OCI-LY7 (cell line): ENCODE results near the gene TK2. TPM values are rescaled to one million over a fixed set of nuclear protein-coding genes. Genes with fewer than 3 reads are reported as not detected.

Experiments used
- BruUV-seq: library from RNA; stranded (reverse); fragments of 400-500 nt; replicated peaks from 2 replicates; lab custom pipeline; 2021; lab: Mats Ljungman, UMichigan
- CTCF ChIA-PET: fragments of 300-600 bp; sonication (Branson Sonifier 250); formaldehyde crosslinking; loops from one replicate; lab custom pipeline; 2022; ENCODE audit warnings: antibody characterized with exemption; ENCODE audit not compliant: unreplicated experiment; lab: Charles Lee
- POLR2A ChIA-PET: fragments of 300-600 bp; sonication (Branson Sonifier 250); formaldehyde crosslinking; loops from one replicate; lab custom pipeline; 2022; ENCODE audit warnings: antibody characterized with exemption; lab: Charles Lee
- DNase-seq: peaks from one replicate; pipeline ENCODE4 v3.0.0-alpha.2; 2015; ENCODE audit warnings: low spot score
- H2AFZ ChIP-seq: fragments of 200-600 bp; sonication (generic), shearing (Covaris generic); 2 replicates; pipeline ENCODE4 v1.6.1; 2014; ENCODE audit warnings: mild to moderate bottlenecking, antibody characterized with exemption, low read length, moderate library complexity
- H3K27ac ChIP-seq: fragments of 200-600 bp; sonication (generic); 2 replicates; pipeline ENCODE4 v1.5.1; 2014; ENCODE audit warnings: mixed run types, low read depth, mild to moderate bottlenecking, moderate library complexity, low read length, inconsistent platforms; ENCODE audit not compliant: poor library complexity, severe bottlenecking
- H3K36me3 ChIP-seq: fragments of 200-600 bp; sonication (generic); 2 replicates; pipeline ENCODE4 v1.6.1; 2014; ENCODE audit warnings: mild to moderate bottlenecking, antibody characterized with exemption, low read length, moderate library complexity, mixed read lengths; ENCODE audit not compliant: insufficient read depth
- H3K4me1 ChIP-seq: fragments of 200-600 bp; sonication (generic); 2 replicates; pipeline ENCODE4 v1.5.1; 2014; ENCODE audit warnings: mild to moderate bottlenecking, low read length; ENCODE audit not compliant: insufficient read depth, poor library complexity, severe bottlenecking
- H3K4me2 ChIP-seq: fragments of 200-600 bp; sonication (generic); 2 replicates; pipeline ENCODE4 v1.6.1; 2014; ENCODE audit warnings: mild to moderate bottlenecking, low read length
- H3K4me3 ChIP-seq: fragments of 200-600 bp; sonication (generic); 2 replicates; pipeline ENCODE4 v1.5.1; 2014; ENCODE audit warnings: mild to moderate bottlenecking, low read depth, low read length; ENCODE audit not compliant: poor library complexity, severe bottlenecking
- H3K79me2 ChIP-seq: fragments of 200-600 bp; sonication (generic); 2 replicates; pipeline ENCODE4 v1.6.1; 2016; ENCODE audit warnings: low read depth, mild to moderate bottlenecking, low read length, moderate library complexity, mixed read lengths; ENCODE audit not compliant: insufficient read depth
- H3K9me2 ChIP-seq: fragments of 200-600 bp; sonication (generic); 2 replicates; pipeline ENCODE4 v1.6.1; 2016; ENCODE audit warnings: mild to moderate bottlenecking, low read length, mixed read lengths; ENCODE audit not compliant: insufficient read depth
- H3K9me3 ChIP-seq: fragments of 200-600 bp; sonication (generic); 2 replicates; pipeline ENCODE4 v1.6.1; 2014; ENCODE audit warnings: mild to moderate bottlenecking, mixed run types, low read length, mixed read lengths
- H4K20me1 ChIP-seq: fragments of 200-600 bp; sonication (generic); 2 replicates; pipeline ENCODE4 v1.6.1; 2014; ENCODE audit warnings: mild to moderate bottlenecking, antibody characterized with exemption, low read length, moderate library complexity, mixed read lengths; ENCODE audit not compliant: insufficient read depth
- EZH2phosphoT487 ChIP-seq: fragments of 200-600 bp; sonication (generic); IDR thresholded peaks from 2 replicates; pipeline ENCODE4 v1.6.1; 2018; ENCODE audit warnings: low read depth, borderline replicate concordance, mild to moderate bottlenecking, mixed run types, antibody characterized with exemption, low read length, moderate library complexity, mixed read lengths
- intact Hi-C: fragments of 100-400 bp; cut with micrococcal nuclease; formaldehyde crosslinking; loops from one replicate; pipeline ENCODE4 v1.10.0; 2022; ENCODE audit not compliant: unreplicated experiment
- total RNA-seq, 2 experiments: library from RNA; depleted of rRNA in 1 of 2; stranded (reverse); fragments of >200 nt in 1 of 2; shearing (Covaris generic) in 1 of 2; gene quantifications; 2 replicates each; pipeline ENCODE4 v1.2.3, GENCODE V29; 2014 to 2022
- TF ChIP-seq, protein P1 (sequence below): fragments of 200-600 bp; sonication (generic); conservative IDR thresholded peaks from 2 replicates; pipeline ENCODE4 v1.5.1; 2014; ENCODE audit warnings: mild to moderate bottlenecking, antibody characterized with exemption, low read length, moderate library complexity, mixed read lengths

The TK2 gene
- total RNA-seq, 2 experiments from 2014 or later, result 0.06 to 1.9 TPM

DNA sequence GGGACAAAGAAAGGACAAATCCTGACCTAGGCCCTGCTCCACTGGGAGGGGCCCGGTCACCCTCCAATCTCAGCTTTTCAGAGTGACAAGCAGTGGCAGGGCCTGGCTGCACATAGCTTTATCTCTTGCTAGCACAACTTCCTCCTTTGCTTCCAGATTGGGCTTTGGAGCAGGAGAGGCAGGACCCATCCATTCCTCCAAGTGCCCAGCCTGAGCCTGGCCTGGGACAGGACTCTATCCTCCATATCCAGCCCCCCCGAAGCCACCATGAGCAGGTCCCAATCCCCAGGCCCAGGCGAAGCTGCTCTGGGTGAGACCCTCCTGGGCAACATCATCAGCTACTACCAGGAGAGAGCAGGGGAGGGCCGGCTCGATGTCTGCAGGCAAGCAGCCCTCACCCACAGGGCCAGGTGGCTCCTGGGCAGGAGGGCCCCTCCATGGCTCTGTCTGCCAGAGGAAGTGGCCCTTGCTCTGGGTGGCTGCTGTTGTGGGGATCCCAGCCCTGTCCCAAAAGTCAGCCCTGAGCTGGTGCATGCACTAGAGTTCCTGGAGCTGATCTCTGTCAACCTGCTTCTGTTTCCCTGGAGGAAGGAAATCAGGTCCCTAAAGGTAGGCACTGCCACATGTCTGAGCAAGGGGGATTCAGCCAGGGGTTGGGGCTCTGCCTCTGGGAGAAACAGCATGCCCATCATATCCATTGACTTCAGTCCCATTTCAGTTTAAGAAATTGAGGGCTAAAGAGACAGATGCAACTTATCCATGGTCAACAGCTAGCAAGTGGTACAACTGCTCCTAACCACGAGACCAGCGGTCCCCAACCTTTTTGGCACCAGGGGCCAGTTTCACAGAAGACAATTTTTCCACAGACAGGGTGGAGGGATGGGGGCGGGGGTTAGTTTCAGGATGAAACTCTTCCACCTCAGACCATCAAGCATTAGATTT is 58.9 kb downstream of the TK2 start:
- BruUV-seq, result no TSS peak

DNA sequence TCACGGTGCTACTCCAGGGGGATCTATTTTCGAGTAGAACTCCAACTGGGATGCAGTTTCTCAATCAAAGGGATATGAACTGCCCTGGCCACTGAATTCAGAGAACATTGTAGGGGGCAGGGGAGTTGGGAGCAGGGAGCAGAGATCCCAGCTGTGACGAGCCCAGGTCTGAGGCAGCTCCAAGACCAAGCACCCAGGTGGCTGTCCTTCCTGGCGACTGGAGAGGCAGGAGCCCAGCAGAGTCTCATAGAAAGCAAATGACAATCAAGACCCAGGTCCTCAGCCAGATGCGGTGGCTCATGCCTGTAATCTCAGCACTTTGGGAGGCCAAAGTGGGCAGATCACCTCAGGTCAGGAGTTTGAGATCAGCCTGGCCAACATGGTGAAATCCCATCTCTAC is 60.1 kb downstream of the TK2 start:
- Histone ChIP-seq H3K4me3 (no peak overlapping the region), H3K9me3 (no peaks in the 10 kb centered on the region), H3K27ac (no peak overlapping the region), H4K20me1 (no peaks in the 10 kb centered on the region), H2AFZ (no peak overlapping the region), H3K4me2 (no peak overlapping the region), H3K4me1 (no peaks in the 10 kb centered on the region), H3K36me3 (no peaks in the 10 kb centered on the region), H3K9me2 (no peaks in the 10 kb centered on the region), H3K79me2 (no peaks in the 10 kb centered on the region)
- TF ChIP-seq, protein P1, sequence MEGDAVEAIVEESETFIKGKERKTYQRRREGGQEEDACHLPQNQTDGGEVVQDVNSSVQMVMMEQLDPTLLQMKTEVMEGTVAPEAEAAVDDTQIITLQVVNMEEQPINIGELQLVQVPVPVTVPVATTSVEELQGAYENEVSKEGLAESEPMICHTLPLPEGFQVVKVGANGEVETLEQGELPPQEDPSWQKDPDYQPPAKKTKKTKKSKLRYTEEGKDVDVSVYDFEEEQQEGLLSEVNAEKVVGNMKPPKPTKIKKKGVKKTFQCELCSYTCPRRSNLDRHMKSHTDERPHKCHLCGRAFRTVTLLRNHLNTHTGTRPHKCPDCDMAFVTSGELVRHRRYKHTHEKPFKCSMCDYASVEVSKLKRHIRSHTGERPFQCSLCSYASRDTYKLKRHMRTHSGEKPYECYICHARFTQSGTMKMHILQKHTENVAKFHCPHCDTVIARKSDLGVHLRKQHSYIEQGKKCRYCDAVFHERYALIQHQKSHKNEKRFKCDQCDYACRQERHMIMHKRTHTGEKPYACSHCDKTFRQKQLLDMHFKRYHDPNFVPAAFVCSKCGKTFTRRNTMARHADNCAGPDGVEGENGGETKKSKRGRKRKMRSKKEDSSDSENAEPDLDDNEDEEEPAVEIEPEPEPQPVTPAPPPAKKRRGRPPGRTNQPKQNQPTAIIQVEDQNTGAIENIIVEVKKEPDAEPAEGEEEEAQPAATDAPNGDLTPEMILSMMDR, result no peak
- no peak for TF ChIP-seq EZH2phosphoT487
- intact Hi-C loops, result no loop called here
- DNase-seq, result no peak
- CTCF ChIA-PET, result no interaction called here
- BruUV-seq, result no TSS peak
- POLR2A ChIA-PET, result no interaction called here

More for the DNA sequence above, 58.9 kb downstream of the TK2 start:
- no peaks in the 10 kb centered on the region for H3K9me3 ChIP-seq
- CTCF ChIA-PET, result no interaction called here
- H3K4me2 ChIP-seq, result no peak overlapping the region
- H3K4me3 ChIP-seq, result no peak overlapping the region
- no peak for TF ChIP-seq EZH2phosphoT487
- TF ChIP-seq, protein P1, result no peak
- no peaks in the 10 kb centered on the region for H3K9me2 ChIP-seq
- intact Hi-C loops, result no loop called here
- no peaks in the 10 kb centered on the region for H3K36me3 ChIP-seq
- no peaks in the 10 kb centered on the region for H4K20me1 ChIP-seq
- H3K27ac ChIP-seq, result no peak overlapping the region
- DNase-seq, result no peak
- H3K79me2 ChIP-seq, result no peaks in the 10 kb centered on the region
- H2AFZ ChIP-seq, result no peak overlapping the region
- POLR2A ChIA-PET, result no interaction called here
- H3K4me1 ChIP-seq, result no peaks in the 10 kb centered on the region

DNA sequence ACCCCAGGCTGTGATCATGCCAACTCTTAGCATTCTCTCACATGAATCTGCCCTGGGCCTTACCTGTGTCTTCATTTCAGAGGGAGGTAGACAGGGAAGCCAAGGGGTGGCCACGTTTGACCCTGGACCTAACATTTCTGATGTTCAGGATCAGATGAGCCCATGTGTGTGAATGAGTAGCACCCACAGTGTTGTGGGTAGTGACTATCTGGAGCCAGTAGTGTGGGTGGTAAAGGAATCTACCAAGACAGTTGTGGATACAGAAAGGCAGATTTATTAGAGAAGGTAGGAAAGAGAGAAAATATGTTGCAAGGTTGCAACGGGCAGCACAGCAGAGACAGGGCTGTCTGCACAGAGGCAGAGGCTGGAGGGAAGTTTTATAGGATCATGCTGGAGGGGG is 60.5 kb downstream of the TK2 start:
- no peak overlapping the region for H2AFZ ChIP-seq
- no peak overlapping the region for H3K4me2 ChIP-seq
- H4K20me1 ChIP-seq, result no peaks in the 10 kb centered on the region
- no peaks in the 10 kb centered on the region for H3K9me3 ChIP-seq
- TF ChIP-seq, protein P1, result no peak
- TF ChIP-seq EZH2phosphoT487, result no peak
- no peaks in the 10 kb centered on the region for H3K4me1 ChIP-seq
- no peaks in the 10 kb centered on the region for H3K9me2 ChIP-seq
- intact Hi-C loops, result no loop called here
- no peak overlapping the region for H3K27ac ChIP-seq
- CTCF ChIA-PET, result no interaction called here
- BruUV-seq, result no TSS peak
- H3K4me3 ChIP-seq, result no peak overlapping the region
- H3K79me2 ChIP-seq, result no peaks in the 10 kb centered on the region
- POLR2A ChIA-PET, result interaction anchor here (0.8 kb wide), 1 partner anchor 35 kb away, joined by 3 read pairs; no protein-coding TSS in a partner anchor
- no peak for DNase-seq
- H3K36me3 ChIP-seq, result no peaks in the 10 kb centered on the region
